Mesenchymal stem cell (in vitro differentiated cells and primary cell): ENCODE measurements around the gene GPR15LG.

Experiments used
- DNase-seq: peaks from one replicate; pipeline ENCODE4 v3.0.0-alpha.2; 2013
- H2AFZ ChIP-seq: one replicate; pipeline ENCODE4 v1.6.1; 2013; ENCODE audit warnings: low read depth, mild to moderate bottlenecking, control low read depth, inconsistent platforms, low read length, moderate library complexity
- H2AK5ac ChIP-seq: 2 replicates; pipeline ENCODE4 v1.6.1; 2013; ENCODE audit warnings: low read length, moderate library complexity, mild to moderate bottlenecking, inconsistent platforms; ENCODE audit not compliant: severe bottlenecking
- H2BK120ac ChIP-seq: one replicate; pipeline ENCODE4 v1.6.1; 2013; ENCODE audit warnings: low read depth, mild to moderate bottlenecking, inconsistent platforms, low read length, moderate library complexity
- H2BK12ac ChIP-seq, 2 experiments: one replicate each; pipeline ENCODE4 v1.6.1; 2013; ENCODE audit warnings: inconsistent platforms in 2 of 2, low read length in 2 of 2, mild to moderate bottlenecking in 2 of 2, moderate library complexity in 2 of 2, control low read depth in 1 of 2
- H2BK15ac ChIP-seq: one replicate; pipeline ENCODE4 v1.6.1; 2013; ENCODE audit warnings: mild to moderate bottlenecking, low read depth, inconsistent platforms; ENCODE audit not compliant: poor library complexity, severe bottlenecking
- H2BK5ac ChIP-seq: 2 replicates; pipeline ENCODE4 v1.6.1; 2013; ENCODE audit warnings: low read depth, mild to moderate bottlenecking, low read length, control low read depth, inconsistent platforms; ENCODE audit not compliant: poor library complexity, severe bottlenecking
- H3K14ac ChIP-seq, 2 experiments: one replicate each; pipeline ENCODE4 v1.6.1; 2013; ENCODE audit warnings: inconsistent platforms in 2 of 2, low read length in 2 of 2, control low read depth in 1 of 2, mild to moderate bottlenecking in 1 of 2, moderate library complexity in 1 of 2
- H3K18ac ChIP-seq, 2 experiments: one replicate each; pipeline ENCODE4 v1.6.1; 2013; ENCODE audit warnings: inconsistent platforms in 2 of 2, low read length in 2 of 2, control low read depth in 1 of 2, low read depth in 1 of 2, mild to moderate bottlenecking in 1 of 2
- H3K23ac ChIP-seq, 2 experiments: one replicate each; pipeline ENCODE4 v1.6.1; 2013; ENCODE audit warnings: inconsistent platforms in 2 of 2, low read length in 2 of 2, mild to moderate bottlenecking in 2 of 2, moderate library complexity in 2 of 2, control low read depth in 1 of 2
- H3K27ac ChIP-seq: 2 replicates; pipeline ENCODE4 v1.5.1; 2013; ENCODE audit warnings: mild to moderate bottlenecking, moderate library complexity, low read length, control low read depth, inconsistent platforms; ENCODE audit not compliant: poor library complexity, severe bottlenecking
- H3K27me3 ChIP-seq, 2 experiments: 2 replicates each; pipeline versions ENCODE4 v1.6.1 to v1.7.0; 2013; ENCODE audit warnings: low read length in 2 of 2, mild to moderate bottlenecking in 2 of 2, moderate library complexity in 2 of 2, control low read depth in 1 of 2, inconsistent platforms in 1 of 2; ENCODE audit not compliant: control insufficient read depth in 1 of 2, insufficient read depth in 1 of 2
- H3K36me3 ChIP-seq, 2 experiments: 2 replicates each; pipeline versions ENCODE4 v1.6.1 to v1.7.0; 2013; ENCODE audit warnings: low read length in 2 of 2, control low read depth in 1 of 2, inconsistent platforms in 1 of 2, low read depth in 1 of 2, mild to moderate bottlenecking in 1 of 2; ENCODE audit not compliant: insufficient read depth in 2 of 2, control insufficient read depth in 1 of 2
- H3K4ac ChIP-seq, 2 experiments: one replicate each; pipeline ENCODE4 v1.6.1; 2013; ENCODE audit warnings: inconsistent platforms in 2 of 2, low read length in 2 of 2, mild to moderate bottlenecking in 2 of 2, moderate library complexity in 2 of 2, control low read depth in 1 of 2, low read depth in 1 of 2
- H3K4me1 ChIP-seq: 2 replicates; pipeline ENCODE4 v1.6.1; 2013; ENCODE audit warnings: low read depth, low read length, control low read depth; ENCODE audit not compliant: control insufficient read depth, insufficient read depth
- H3K4me2 ChIP-seq: 2 replicates; pipeline ENCODE4 v1.6.1; 2013; ENCODE audit warnings: low read length, mild to moderate bottlenecking, inconsistent platforms; ENCODE audit not compliant: poor library complexity, severe bottlenecking
- H3K4me3 ChIP-seq, 2 experiments: 2 replicates each; pipeline versions ENCODE4 v1.5.1 to v1.7.0; 2013; ENCODE audit warnings: low read length in 2 of 2, mild to moderate bottlenecking in 2 of 2, control low read depth in 1 of 2, low read depth in 1 of 2; ENCODE audit not compliant: insufficient read depth in 1 of 2
- H3K79me1 ChIP-seq: replicated peaks from 2 replicates; pipeline ENCODE4 v1.6.1; 2013; ENCODE audit warnings: mild to moderate bottlenecking, control low read depth, low read length, inconsistent platforms; ENCODE audit not compliant: poor library complexity, severe bottlenecking
- H3K9ac ChIP-seq: 2 replicates; pipeline ENCODE4 v1.7.0; 2013; ENCODE audit warnings: mild to moderate bottlenecking, low read length, moderate library complexity
- H3K9me3 ChIP-seq: 2 replicates; pipeline ENCODE4 v1.7.0; 2013; ENCODE audit warnings: mild to moderate bottlenecking, low read length; ENCODE audit not compliant: control insufficient read depth
- H4K8ac ChIP-seq: one replicate; pipeline ENCODE4 v1.6.1; 2013; ENCODE audit warnings: inconsistent platforms, mild to moderate bottlenecking, low read length, moderate library complexity
- H4K91ac ChIP-seq: one replicate; pipeline ENCODE4 v1.6.1; 2013; ENCODE audit warnings: mild to moderate bottlenecking, low read length, inconsistent platforms
- WGBS: methylation state at CpG from one replicate; pipeline ENCODE4 v1.1.7; 2013; ENCODE audit warnings: mixed read lengths; 5-methylcytosine and 5-hydroxymethylcytosine counted together

GPR15LG gene

GRCh38 chr10:84155521-84155920 lies 18.1 kb upstream of the GPR15LG start:
- no peak overlapping the region for H3K4me3 ChIP-seq
- no peak overlapping the region for H3K4ac ChIP-seq
- H4K8ac ChIP-seq: no peak overlapping the region
- H2AK5ac ChIP-seq: no peak overlapping the region
- peaks cover 1% of the 10 kb centered on the region for H3K4me1 ChIP-seq
- no peak overlapping the region for H3K23ac ChIP-seq
- whole genome bisulfite sequencing: 99% methylated on average over 4 of the region's 4 CpGs
- H3K4me2 ChIP-seq: no peak overlapping the region
- no peak overlapping the region for H2BK5ac ChIP-seq
- H4K91ac ChIP-seq: no peak overlapping the region
- H3K9me3 ChIP-seq: no peaks in the 10 kb centered on the region
- H3K79me1 ChIP-seq: peaks cover 13% of the 10 kb centered on the region
- H2BK120ac ChIP-seq: no peak overlapping the region
- H3K18ac ChIP-seq: no peak overlapping the region
- no peak for DNase-seq
- H3K36me3 ChIP-seq: peaks cover 6 to 53% of the 10 kb centered on the region in 2 experiments
- no peak overlapping the region for H3K27ac ChIP-seq
- H2BK15ac ChIP-seq: no peak overlapping the region
- no peak overlapping the region for H2BK12ac ChIP-seq
- H3K27me3 ChIP-seq: peaks cover 0 to 4% of the 10 kb centered on the region in 2 experiments
- H3K14ac ChIP-seq: no peak overlapping the region
- H3K9ac ChIP-seq: no peak overlapping the region
- H2AFZ ChIP-seq: no peak overlapping the region

GRCh38 chr10:84156009-84156408 lies 17.6 kb upstream of the GPR15LG start:
- Histone ChIP-seq H3K4me3 (no peak overlapping the region), H2AK5ac (no peak overlapping the region), H3K4ac (no peak overlapping the region), H3K4me1 (peaks cover 3% of the 10 kb centered on the region), H3K9ac (no peak overlapping the region), H3K4me2 (no peak overlapping the region), H3K36me3 (peaks cover 5 to 48% of the 10 kb centered on the region in 2 experiments), H3K9me3 (no peaks in the 10 kb centered on the region), H3K18ac (no peak overlapping the region), H2BK120ac (no peak overlapping the region), H3K14ac (no peak overlapping the region), H3K27me3 (peaks cover 0 to 4% of the 10 kb centered on the region in 2 experiments), H2BK5ac (no peak overlapping the region), H2BK12ac (no peak overlapping the region), H2BK15ac (no peak overlapping the region), H3K23ac (no peak overlapping the region), H3K79me1 (peaks cover 12% of the 10 kb centered on the region), H4K8ac (no peak overlapping the region), H2AFZ (no peak overlapping the region), H3K27ac (no peak overlapping the region), H4K91ac (no peak overlapping the region)
- DNase-seq: no peak
- no CpG with 5 or more reads among the region's 2 CpGs for WGBS

DNA sequence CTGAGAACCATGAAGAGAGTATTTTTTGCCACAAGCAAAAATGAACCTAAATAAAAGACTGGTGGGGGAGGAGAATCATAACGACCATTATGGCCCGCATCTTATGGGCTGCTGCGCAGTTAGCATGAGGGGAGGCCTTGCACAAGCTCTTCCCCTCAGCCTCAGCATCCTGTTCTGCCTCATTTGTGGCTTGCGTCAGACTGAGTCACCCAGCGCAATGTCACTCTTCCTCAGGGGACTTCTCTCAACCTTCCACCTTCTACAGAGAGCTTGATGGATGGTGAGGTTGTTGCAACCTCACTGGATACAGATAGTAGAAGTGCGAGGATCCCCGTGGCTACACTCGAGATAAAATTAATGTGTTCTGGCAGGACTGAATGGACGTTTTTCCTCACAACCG lies 16.8 kb upstream of the GPR15LG start:
- H4K8ac ChIP-seq: no peak overlapping the region

GRCh38 chr10:84158061-84158460 lies 15.5 kb upstream of the GPR15LG start:
- no peak overlapping the region for H2AK5ac ChIP-seq
- DNase-seq: no peak
- H3K79me1 ChIP-seq: peaks cover 18% of the 10 kb centered on the region
- H4K8ac ChIP-seq: no peak overlapping the region
- no peak overlapping the region for H3K4me2 ChIP-seq
- no peak overlapping the region for H3K18ac ChIP-seq
- H3K9ac ChIP-seq: no peak overlapping the region
- no peak overlapping the region for H2BK5ac ChIP-seq
- peaks cover 5% of the 10 kb centered on the region for H3K4me1 ChIP-seq
- no peak overlapping the region for H2BK15ac ChIP-seq
- H2BK12ac ChIP-seq: no peak overlapping the region
- H3K23ac ChIP-seq: no peak overlapping the region
- H2BK120ac ChIP-seq: no peak overlapping the region
- WGBS: 94% methylated on average over 1 of the region's 2 CpGs
- H3K27me3 ChIP-seq: peaks cover 0 to 4% of the 10 kb centered on the region in 2 experiments
- H3K27ac ChIP-seq: no peak overlapping the region
- no peak overlapping the region for H4K91ac ChIP-seq
- peaks cover 4 to 28% of the 10 kb centered on the region in 2 experiments for H3K36me3 ChIP-seq
- H3K9me3 ChIP-seq: no peaks in the 10 kb centered on the region
- no peak overlapping the region for H3K4me3 ChIP-seq
- no peak overlapping the region for H3K4ac ChIP-seq
- no peak overlapping the region for H2AFZ ChIP-seq
- H3K14ac ChIP-seq: no peak overlapping the region

More for the DNA sequence above, 16.8 kb upstream of the GPR15LG start:
- Histone ChIP-seq H3K4me3 (no peak overlapping the region), H2BK15ac (no peak overlapping the region), H2BK5ac (no peak overlapping the region), H2AK5ac (no peak overlapping the region), H3K27me3 (peaks cover 0 to 4% of the 10 kb centered on the region in 2 experiments), H3K4ac (no peak overlapping the region), H3K23ac (no peak overlapping the region), H3K27ac (no peak overlapping the region), H4K91ac (no peak overlapping the region), H3K36me3 (peaks cover 4 to 41% of the 10 kb centered on the region in 2 experiments), H3K79me1 (peaks cover 12% of the 10 kb centered on the region), H2BK12ac (no peak overlapping the region), H3K9ac (no peak overlapping the region), H2AFZ (no peak overlapping the region), H3K18ac (no peak overlapping the region), H3K4me2 (no peak overlapping the region), H3K14ac (no peak overlapping the region), H3K4me1 (peaks cover 4% of the 10 kb centered on the region), H3K9me3 (no peaks in the 10 kb centered on the region), H2BK120ac (no peak overlapping the region)
- WGBS: 86% methylated on average over 8 of the region's 10 CpGs
- DNase-seq: peak; percentile 23
